Adrenal gland (tissue), 12 donors: ENCODE measurements around the gene PPP1R10. TPM values are rescaled to one million over a fixed set of nuclear protein-coding genes. Genes with fewer than 3 reads are reported as not detected.
A peak's percentile ranks its signal among the peaks of the same experiment; 100 is the strongest.

Experiments used
- DNase-seq, 7 donors: peaks; one replicate each; pipeline ENCODE4 v3.0.0-alpha.2; 2019 to 2020
- H3K27ac ChIP-seq, 5 donors: fragments of 200-600 bp; sonication (generic) in 4 of 5; 1 replicate in 3 of 5; 2 replicates in 2 of 5; pipeline versions ENCODE4 v1.5.1 to v1.8.0; 2016 to 2020; ENCODE audit warnings: mild to moderate bottlenecking in 1 of 5
- H3K27me3 ChIP-seq: fragments of 200-600 bp; 2 replicates; pipeline ENCODE4 v1.8.0; 2021
- H3K36me3 ChIP-seq, 2 donors: fragments of 200-600 bp; replicated peaks in 1 of 2; 1 replicate in 1 of 2; 2 replicates in 1 of 2; pipeline versions ENCODE4 v1.5.1 to v1.8.0; 2018 to 2022
- H3K4me1 ChIP-seq, 2 donors: fragments of 200-600 bp; replicated peaks in 1 of 2; 1 replicate in 1 of 2; 2 replicates in 1 of 2; pipeline versions ENCODE4 v1.5.1 to v1.8.0; 2018 to 2021
- H3K4me3 ChIP-seq, 4 donors: fragments of 200-600 bp; sonication (generic) in 3 of 4; one replicate each; pipeline ENCODE4 v1.5.1; 2016 to 2018
- H3K9me3 ChIP-seq, 3 donors: fragments of 200-600 bp; sonication (generic) in 1 of 3; replicated peaks in 1 of 3; 1 replicate in 2 of 3; 2 replicates in 1 of 3; pipeline versions ENCODE4 v1.5.1 to v1.8.0; 2016 to 2021
- POLR2A ChIP-seq, 2 donors: fragments of 450-650 bp; IDR thresholded peaks; one replicate each; pipeline ENCODE4 v1.6.1; 2017; ENCODE audit warnings: antibody characterized with exemption in 2 of 2, mild to moderate bottlenecking in 2 of 2, moderate library complexity in 1 of 2
- WGBS, 4 donors: extraction: QIAGEN DNeasy Blood & Tissue Kit in 2 of 4; methylation state at CpG; one replicate each; pipeline versions ENCODE4 v1.1.5 to v1.1.7; 2013 to 2017; 5-methylcytosine and 5-hydroxymethylcytosine counted together
- intact Hi-C, 2 donors: fragments of 100-400 bp; cut with DNase I; formaldehyde crosslinking; loops; one replicate each; pipeline versions ENCODE4 v1.14.1 to v1.15.0; 2022 to 2023
- polyA plus RNA-seq, 3 donors: library from polyadenylated mRNA; stranded (reverse); fragments of 200-250 nt in 2 of 3; fragments of 350-450 nt in 1 of 3; fragmentation: Illumina TruSeq in 1 of 3; extraction: RNeasy Lipid Tissue Mini Kit (QIAGEN cat#74804) in 1 of 3; gene quantifications; one replicate each; pipeline ENCODE4 v1.2.3, GENCODE V29; 2013 to 2014
- total RNA-seq, 9 donors: library from RNA; depleted of rRNA in 4 of 9; stranded (reverse); fragments of >200 nt in 4 of 9; fragments of 120-200 nt in 1 of 9; fragmentation: NEBNext Ultra II Directional in 1 of 9; extraction: Animal tissue kit (Norgen Biotek cat#: 25700) in 1 of 9; gene quantifications; one replicate each; pipeline versions ENCODE4 v1.1.0 to v1.2.4, GENCODE V29; 2013 to 2023
- TF ChIP-seq, protein P1 (sequence below), 6 experiments: fragments of 450-650 bp in 4 of 6; fragments of 200-600 bp in 2 of 6; sonication (generic) in 1 of 6; IDR thresholded peaks; 1 replicate in 5 of 6; 2 replicates in 1 of 6; pipeline versions ENCODE4 v1.5.1 to v1.8.0; 2016 to 2021; ENCODE audit warnings: antibody characterized with exemption in 6 of 6, mild to moderate bottlenecking in 2 of 6, moderate library complexity in 1 of 6
- donor health status: healthy with polysubstance abuse.
- donor health status: Bipolar disorder and iron deficiency.
- donor health status: DM: yes; HTN: yes; CAD: no.
- donor health status: DM: no; HTN: no; CAD: no.
- donor health status: DM: no; HTN: no; CAD: no.
- donor health status: DM: yes; HTN: yes; CAD: no.

Gene PPP1R10
- total and polyA plus RNA-seq, 12 donors = 28.8 to 102 (median 64.7) TPM

DNA sequence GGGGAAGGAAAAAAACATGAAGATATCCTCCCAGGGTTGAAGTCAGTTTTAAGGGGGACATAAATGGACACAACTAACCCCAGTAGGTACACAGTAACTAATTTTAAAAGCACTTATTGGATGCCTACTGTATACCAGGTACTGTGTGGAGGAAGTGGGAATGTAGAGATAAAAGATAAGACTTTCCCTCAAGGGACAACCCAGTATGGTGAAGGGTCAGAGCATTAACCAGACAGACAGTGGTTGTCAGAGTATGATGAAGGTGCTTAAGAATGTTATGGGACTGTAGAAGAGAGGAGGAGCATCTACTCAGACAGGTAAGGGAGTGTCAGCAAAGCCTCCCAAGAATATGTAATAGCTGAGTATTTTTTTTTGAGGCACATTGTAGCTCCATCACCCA is 44.9 kb downstream of the PPP1R10 start:
- H3K4me1 ChIP-seq = peaks cover 5 to 43% of the 10 kb centered on the region in 2 donors
- H3K9me3 ChIP-seq = no peaks in the 10 kb centered on the region
- peak overlapping the region in 3 of 5 donors; percentile 83 to 96 (median 93) for H3K27ac ChIP-seq
- intact Hi-C loops = no loop called here
- H3K36me3 ChIP-seq = peaks cover 0 to 8% of the 10 kb centered on the region in 2 donors
- no peaks in the 10 kb centered on the region for H3K27me3 ChIP-seq
- TF ChIP-seq, protein P1, sequence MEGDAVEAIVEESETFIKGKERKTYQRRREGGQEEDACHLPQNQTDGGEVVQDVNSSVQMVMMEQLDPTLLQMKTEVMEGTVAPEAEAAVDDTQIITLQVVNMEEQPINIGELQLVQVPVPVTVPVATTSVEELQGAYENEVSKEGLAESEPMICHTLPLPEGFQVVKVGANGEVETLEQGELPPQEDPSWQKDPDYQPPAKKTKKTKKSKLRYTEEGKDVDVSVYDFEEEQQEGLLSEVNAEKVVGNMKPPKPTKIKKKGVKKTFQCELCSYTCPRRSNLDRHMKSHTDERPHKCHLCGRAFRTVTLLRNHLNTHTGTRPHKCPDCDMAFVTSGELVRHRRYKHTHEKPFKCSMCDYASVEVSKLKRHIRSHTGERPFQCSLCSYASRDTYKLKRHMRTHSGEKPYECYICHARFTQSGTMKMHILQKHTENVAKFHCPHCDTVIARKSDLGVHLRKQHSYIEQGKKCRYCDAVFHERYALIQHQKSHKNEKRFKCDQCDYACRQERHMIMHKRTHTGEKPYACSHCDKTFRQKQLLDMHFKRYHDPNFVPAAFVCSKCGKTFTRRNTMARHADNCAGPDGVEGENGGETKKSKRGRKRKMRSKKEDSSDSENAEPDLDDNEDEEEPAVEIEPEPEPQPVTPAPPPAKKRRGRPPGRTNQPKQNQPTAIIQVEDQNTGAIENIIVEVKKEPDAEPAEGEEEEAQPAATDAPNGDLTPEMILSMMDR (IDR thresholded peaks at IDR 0.05) = no peak
- TF ChIP-seq POLR2A (IDR thresholded peaks at IDR 0.05) = no peak
- peak overlapping the region in 2 of 4 donors; percentile 71 to 85 for H3K4me3 ChIP-seq
- DNase-seq = no peak

DNA sequence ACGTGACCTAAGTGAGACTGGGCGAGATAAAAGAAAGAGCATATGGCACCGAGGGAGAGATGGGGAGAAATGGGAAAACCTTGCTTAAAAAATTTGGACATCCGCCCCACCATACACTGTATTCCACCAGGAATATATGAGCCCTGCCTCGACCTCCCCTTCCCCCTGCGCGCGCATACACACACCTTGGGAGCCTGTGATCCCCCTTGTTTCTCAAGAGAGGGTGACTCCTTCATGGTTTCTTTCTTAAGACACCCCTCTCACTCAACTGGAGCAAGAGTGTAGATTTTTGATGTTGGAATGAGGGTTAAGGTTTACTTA is 45.3 kb downstream of the PPP1R10 start:
- H3K27ac ChIP-seq = peak overlapping the region; percentile 73 to 96 (median 88)
- H3K9me3 ChIP-seq = no peaks in the 10 kb centered on the region
- no peak for DNase-seq
- H3K4me3 ChIP-seq = peak overlapping the region; percentile 37 to 85 (median 78)
- peaks cover 5 to 43% of the 10 kb centered on the region in 2 donors for H3K4me1 ChIP-seq
- intact Hi-C loops = no loop called here
- H3K27me3 ChIP-seq = no peaks in the 10 kb centered on the region
- peaks cover 0 to 4% of the 10 kb centered on the region in 2 donors for H3K36me3 ChIP-seq
- TF ChIP-seq, protein P1 (IDR thresholded peaks at IDR 0.05) = no peak
- no peak for TF ChIP-seq POLR2A (IDR thresholded peaks at IDR 0.05)
- WGBS, 4 donors = 0 to 3% (median 0%) methylated on average over 8 of the region's 8 CpGs

DNA sequence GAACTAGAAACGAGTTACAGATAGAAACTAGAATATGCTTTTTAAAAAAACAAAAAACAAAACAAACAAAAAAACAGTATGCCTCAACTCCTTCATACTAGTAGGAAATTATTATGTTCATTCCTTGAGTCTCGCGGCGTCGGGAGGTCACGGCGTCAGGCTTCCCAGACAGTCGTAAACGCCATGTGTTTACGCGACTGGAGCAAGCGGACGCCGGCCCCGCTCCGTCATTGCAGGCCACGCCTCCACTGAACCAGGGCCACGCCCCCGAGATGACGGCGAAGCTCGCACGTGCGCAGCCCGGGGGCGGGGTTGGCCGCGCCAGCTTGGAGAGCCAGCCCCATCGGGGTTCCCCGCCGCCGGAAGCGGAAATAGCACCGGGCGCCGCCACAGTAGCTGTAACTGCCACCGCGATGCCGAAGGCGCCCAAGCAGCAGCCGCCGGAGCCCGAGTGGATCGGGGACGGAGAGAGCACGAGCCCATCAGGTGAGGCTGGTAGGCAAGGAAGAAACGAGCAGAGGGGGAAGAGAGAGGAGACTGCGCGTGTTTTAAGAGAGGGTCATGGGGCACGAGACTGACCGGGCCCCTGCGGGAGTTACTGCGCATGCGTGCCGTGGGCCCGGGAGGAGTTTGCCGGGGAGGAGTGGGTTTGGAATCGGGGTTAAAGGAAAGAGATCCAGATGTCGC is 45.8 kb downstream of the PPP1R10 start, which contains the start of gene ABCF1:
Gene ABCF1, plus strand, starts transcription at position 368 of the 687 bp plus-strand sequence. Its CDS starts 46 bp downstream, at position 414.
- H3K27ac ChIP-seq = peak within 1 kb of the TSS; percentile 73 to 96 (median 88)
- H3K27me3 ChIP-seq = no peaks in the 10 kb centered on the region
- no peaks in the 10 kb centered on the region for H3K36me3 ChIP-seq
- DNase-seq = peak; percentile 97 to 99 (median 99)
- intact Hi-C loops = no loop called here
- TF ChIP-seq, protein P1 (IDR thresholded peaks at IDR 0.05) = no peak
- TF ChIP-seq POLR2A (IDR thresholded peaks at IDR 0.05) = peak; percentile 69 to 91
- no peaks in the 10 kb centered on the region for H3K9me3 ChIP-seq
- peak within 1 kb of the TSS; percentile 43 to 85 (median 78) for H3K4me3 ChIP-seq
- 0% methylated on average over 53 to 59 of the region's 59 CpGs for WGBS, 4 donors
- peaks cover 5 to 43% of the 10 kb centered on the region in 2 donors for H3K4me1 ChIP-seq

DNA sequence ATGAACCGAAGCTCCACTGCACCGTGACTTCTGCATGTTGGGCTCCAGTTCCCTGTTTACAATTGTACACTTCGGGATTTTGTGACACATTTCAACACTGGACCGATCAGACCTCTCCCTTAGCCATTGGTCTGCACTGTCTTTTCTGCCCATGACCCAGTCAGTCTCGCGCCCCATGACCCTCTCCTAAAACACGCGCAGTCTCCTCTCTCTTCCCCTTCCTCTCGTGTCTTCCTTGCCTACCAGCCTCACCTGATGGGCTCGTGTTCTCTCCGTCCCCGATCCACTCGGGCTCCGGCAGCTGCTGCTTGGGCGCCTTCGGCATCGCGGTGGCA is 46.3 kb downstream of the PPP1R10 start:
- TF ChIP-seq, protein P1 (IDR thresholded peaks at IDR 0.05) = no peak
- TF ChIP-seq POLR2A (IDR thresholded peaks at IDR 0.05) = no peak
- peak overlapping the region; percentile 73 to 96 (median 88) for H3K27ac ChIP-seq
- intact Hi-C loops = no loop called here

More for the DNA sequence above, 46.3 kb downstream of the PPP1R10 start:
- peak in 3 of 7 donors; percentile 48 to 62 (median 54) for DNase-seq
- WGBS, 4 donors = 1% methylated on average over 18 of the region's 18 CpGs
- H3K4me3 ChIP-seq = peak overlapping the region; percentile 9 to 85 (median 57)
- H3K4me1 ChIP-seq = peaks cover 5 to 43% of the 10 kb centered on the region in 2 donors
- no peaks in the 10 kb centered on the region for H3K36me3 ChIP-seq
- H3K27me3 ChIP-seq = no peaks in the 10 kb centered on the region
- no peaks in the 10 kb centered on the region for H3K9me3 ChIP-seq
